Stimulated activated memory B cell treated with anti-CD40 and anti-IgM and Interleukin-4, amounts not matched to agents 10 μg/mL and 1 μg/mL and 100 μg/mL, for 72 hours (primary cell): ENCODE results near the gene PAQR3.
A peak's percentile ranks its signal among the peaks of the same experiment; 100 is the strongest.

ENCODE experiments used
- ATAC-seq: fragments of 150-1000 bp; cut with Tn5 transposase; 2 replicates; pipeline ENCODE4 v1.10.0; 2021
- H3K27ac Mint-ChIP-seq: one replicate; pipeline ENCODE4 v1.8.0; 2022; ENCODE audit warnings: mild to moderate bottlenecking, mixed read lengths
- H3K27me3 Mint-ChIP-seq: one replicate; pipeline ENCODE4 v1.8.0; 2022; ENCODE audit warnings: mixed read lengths
- H3K36me3 Mint-ChIP-seq: one replicate; pipeline ENCODE4 v1.8.0; 2022; ENCODE audit warnings: mixed read lengths
- H3K4me1 Mint-ChIP-seq: one replicate; pipeline ENCODE4 v1.8.0; 2022; ENCODE audit warnings: mixed read lengths
- H3K4me3 Mint-ChIP-seq: one replicate; pipeline ENCODE4 v1.8.0; 2022; ENCODE audit warnings: mild to moderate bottlenecking, moderate library complexity, mixed read lengths
- H3K9me3 Mint-ChIP-seq: one replicate; pipeline ENCODE4 v1.8.0; 2022; ENCODE audit warnings: mixed read lengths

PAQR3 gene

GRCh38 chr4:78938868-78939666 is at the start of gene PAQR3:
Gene PAQR3 (minus strand): TSS chr4:78939438. CDS start chr4:78939224, 214 bp downstream.
- ATAC-seq, result peak; percentile 99
- H3K4me1 Mint-ChIP-seq, result peaks cover 26% of the 10 kb centered on the region
- H3K36me3 Mint-ChIP-seq, result peaks cover 7% of the 10 kb centered on the region
- H3K9me3 Mint-ChIP-seq, result no peaks in the 10 kb centered on the region
- H3K27me3 Mint-ChIP-seq, result no peaks in the 10 kb centered on the region
- peak within 1 kb of the TSS; percentile 75 for H3K27ac Mint-ChIP-seq
- H3K4me3 Mint-ChIP-seq, result peak within 1 kb of the TSS; percentile 94

- no peak overlapping the region for H3K4me3 Mint-ChIP-seq
- H3K27me3 Mint-ChIP-seq, result peaks cover 28% of the 10 kb centered on the region
- ATAC-seq, result no peak
- no peaks in the 10 kb centered on the region for H3K36me3 Mint-ChIP-seq
- H3K9me3 Mint-ChIP-seq, result no peaks in the 10 kb centered on the region
- H3K27ac Mint-ChIP-seq, result no peak overlapping the region
- no peaks in the 10 kb centered on the region for H3K4me1 Mint-ChIP-seq
Observed at GRCh38 chr4:78987683-78988082, 48.4 kb upstream of the PAQR3 start.

DNA sequence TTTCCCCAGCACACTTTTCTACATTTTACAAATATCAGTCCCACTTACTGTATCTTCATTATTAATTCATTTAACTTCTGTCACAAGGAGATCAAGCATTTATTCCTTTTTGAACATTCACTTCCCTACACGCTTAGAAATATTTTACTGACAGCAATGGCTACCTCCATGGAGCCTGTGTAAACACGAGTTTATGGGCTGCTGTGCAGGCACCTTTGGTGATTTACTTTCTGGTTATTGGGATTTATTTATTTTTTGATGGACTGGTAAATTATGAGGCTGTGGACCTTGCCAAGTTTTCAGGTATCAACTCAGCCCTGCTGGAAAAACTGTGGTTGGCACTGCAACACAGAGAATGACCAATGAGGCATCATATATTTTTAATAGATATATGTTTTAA is 45.4 kb upstream of the PAQR3 start:
- Mint-ChIP-seq H3K4me3 (no peak overlapping the region), H3K27me3 (peaks cover 43% of the 10 kb centered on the region), H3K36me3 (no peaks in the 10 kb centered on the region), H3K9me3 (no peaks in the 10 kb centered on the region), H3K27ac (no peak overlapping the region), H3K4me1 (no peaks in the 10 kb centered on the region)
- ATAC-seq, result no peak

DNA sequence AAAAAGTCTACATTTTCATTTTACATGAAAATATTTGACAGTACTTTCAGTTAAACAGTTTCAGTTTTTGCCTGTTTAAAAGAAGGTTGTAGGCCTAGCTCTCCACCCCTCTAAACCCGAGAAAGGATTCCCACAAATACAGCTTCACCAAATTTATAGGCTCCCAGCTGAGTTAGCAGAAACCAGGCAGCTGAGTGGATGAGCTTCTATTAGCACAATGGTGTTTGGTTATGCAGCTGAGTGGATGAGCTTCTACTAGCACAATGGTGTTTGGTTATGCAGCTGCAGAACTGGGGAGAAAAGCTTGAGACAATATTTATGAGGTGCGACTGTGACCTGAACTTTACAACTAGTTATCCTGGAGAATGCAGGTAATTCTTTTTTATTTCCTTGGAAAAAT is 36.6 kb upstream of the PAQR3 start:
- no peak for ATAC-seq
- H3K4me1 Mint-ChIP-seq, result no peaks in the 10 kb centered on the region
- H3K36me3 Mint-ChIP-seq, result no peaks in the 10 kb centered on the region
- peaks cover 15% of the 10 kb centered on the region for H3K27me3 Mint-ChIP-seq
- no peak overlapping the region for H3K27ac Mint-ChIP-seq
- H3K4me3 Mint-ChIP-seq, result no peak overlapping the region
- no peaks in the 10 kb centered on the region for H3K9me3 Mint-ChIP-seq

- Mint-ChIP-seq H3K27ac (no peak overlapping the region), H3K4me3 (no peak overlapping the region), H3K36me3 (no peaks in the 10 kb centered on the region), H3K27me3 (peaks cover 6% of the 10 kb centered on the region), H3K9me3 (peaks cover 4% of the 10 kb centered on the region), H3K4me1 (no peaks in the 10 kb centered on the region)
- ATAC-seq, result peak; percentile 20
Observed at GRCh38 chr4:78971776-78972175, 32.5 kb upstream of the PAQR3 start.

GRCh38 chr4:78971326-78971725 is 32.1 kb upstream of the PAQR3 start:
- Mint-ChIP-seq H3K27me3 (peaks cover 6% of the 10 kb centered on the region), H3K36me3 (no peaks in the 10 kb centered on the region), H3K4me3 (no peak overlapping the region), H3K27ac (no peak overlapping the region), H3K4me1 (no peaks in the 10 kb centered on the region), H3K9me3 (peaks cover 4% of the 10 kb centered on the region)
- ATAC-seq, result no peak

DNA sequence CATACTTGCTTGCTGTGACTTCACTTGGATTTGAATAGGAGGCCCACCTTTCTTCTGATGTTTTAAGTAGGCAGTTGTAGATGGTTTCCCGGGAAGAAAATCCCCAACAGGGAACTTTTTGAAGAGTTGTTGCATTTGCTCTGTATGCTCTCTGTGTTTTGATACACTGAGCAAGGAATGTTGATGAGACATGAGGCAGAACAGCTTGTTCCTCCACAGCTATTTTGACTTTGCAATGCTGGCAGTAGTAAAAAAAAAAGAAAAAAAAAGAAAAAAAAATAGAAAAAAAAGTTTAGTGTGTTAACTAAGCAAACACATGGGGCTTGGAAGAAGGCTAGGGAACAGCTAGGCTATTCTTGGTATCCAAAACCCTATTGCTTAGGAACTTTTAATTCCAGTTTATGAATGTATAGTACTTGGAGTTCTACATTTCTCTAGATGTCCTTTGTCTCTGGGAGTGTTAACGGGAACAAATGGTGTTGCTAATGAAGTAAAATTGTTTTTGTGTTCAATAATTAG is 23.4 kb upstream of the PAQR3 start:
- Mint-ChIP-seq H3K27ac (no peak overlapping the region), H3K36me3 (no peaks in the 10 kb centered on the region), H3K4me3 (no peak overlapping the region), H3K27me3 (no peaks in the 10 kb centered on the region), H3K9me3 (peaks cover 4% of the 10 kb centered on the region), H3K4me1 (no peaks in the 10 kb centered on the region)
- no peak for ATAC-seq

- no peaks in the 10 kb centered on the region for H3K9me3 Mint-ChIP-seq
Observed at GRCh38 chr4:78960926-78961325, 21.7 kb upstream of the PAQR3 start.

DNA sequence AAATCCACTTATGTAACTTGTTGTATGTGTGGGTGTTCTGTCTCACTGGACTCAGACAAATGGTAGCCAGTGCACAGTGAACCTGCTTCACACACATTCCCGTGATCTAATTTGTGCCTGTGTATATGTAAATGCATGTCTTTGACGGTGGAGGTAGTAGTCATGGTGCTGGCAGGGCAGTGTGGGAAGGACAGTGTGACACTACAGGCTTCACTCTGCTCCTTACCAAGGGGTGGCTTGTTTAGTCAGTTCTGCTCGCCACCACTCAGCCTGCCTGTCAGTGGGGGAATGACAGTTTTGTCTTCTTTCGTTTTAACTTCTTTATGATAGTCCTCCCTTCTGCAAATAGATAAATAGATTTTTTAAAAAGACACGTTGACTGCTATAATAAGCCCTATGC is 17.7 kb upstream of the PAQR3 start:
- Mint-ChIP-seq H3K4me3 (no peak overlapping the region), H3K27me3 (peaks cover 18% of the 10 kb centered on the region), H3K36me3 (no peaks in the 10 kb centered on the region), H3K4me1 (no peaks in the 10 kb centered on the region), H3K27ac (no peak overlapping the region), H3K9me3 (no peaks in the 10 kb centered on the region)
- ATAC-seq, result no peak

More at GRCh38 chr4:78960926-78961325, 21.7 kb upstream of the PAQR3 start:
- Mint-ChIP-seq H3K27ac (no peak overlapping the region), H3K27me3 (peaks cover 9% of the 10 kb centered on the region), H3K4me1 (no peaks in the 10 kb centered on the region), H3K36me3 (no peaks in the 10 kb centered on the region), H3K4me3 (no peak overlapping the region)
- ATAC-seq, result no peak

- H3K4me3 Mint-ChIP-seq, result no peak overlapping the region
- H3K4me1 Mint-ChIP-seq, result no peaks in the 10 kb centered on the region
- ATAC-seq, result peak; percentile 41
- no peak overlapping the region for H3K27ac Mint-ChIP-seq
- peaks cover 34% of the 10 kb centered on the region for H3K27me3 Mint-ChIP-seq
- H3K9me3 Mint-ChIP-seq, result no peaks in the 10 kb centered on the region
- H3K36me3 Mint-ChIP-seq, result no peaks in the 10 kb centered on the region
Observed at GRCh38 chr4:78953769-78954666, 14.8 kb upstream of the PAQR3 start.

DNA sequence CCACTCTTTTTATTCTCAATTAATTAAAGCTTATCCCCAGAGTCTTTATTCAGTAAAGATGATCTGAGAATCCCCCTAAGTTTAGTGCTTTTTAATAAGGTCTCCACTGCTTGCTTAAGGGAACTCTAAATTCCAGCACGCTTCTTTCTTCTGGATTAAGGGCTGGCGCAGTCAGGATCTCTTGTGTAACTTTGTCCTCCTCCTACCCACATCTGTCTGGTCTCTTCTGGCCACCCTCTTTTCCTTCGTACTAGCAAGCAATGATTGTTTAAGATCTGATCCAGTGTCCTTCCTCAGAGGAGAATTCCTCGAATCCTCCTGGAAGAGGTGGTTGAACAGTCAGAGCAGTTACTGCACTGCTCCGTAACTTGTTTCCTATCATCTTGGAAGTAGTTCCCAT is 14.0 kb upstream of the PAQR3 start:
- H3K36me3 Mint-ChIP-seq, result no peaks in the 10 kb centered on the region
- peaks cover 37% of the 10 kb centered on the region for H3K27me3 Mint-ChIP-seq
- no peak overlapping the region for H3K27ac Mint-ChIP-seq
- ATAC-seq, result no peak
- no peaks in the 10 kb centered on the region for H3K9me3 Mint-ChIP-seq
- no peak overlapping the region for H3K4me3 Mint-ChIP-seq
- H3K4me1 Mint-ChIP-seq, result no peaks in the 10 kb centered on the region

- Mint-ChIP-seq H3K27ac (no peak overlapping the region), H3K27me3 (peaks cover 47% of the 10 kb centered on the region), H3K4me3 (no peak overlapping the region), H3K4me1 (no peaks in the 10 kb centered on the region), H3K9me3 (peaks cover 3% of the 10 kb centered on the region), H3K36me3 (no peaks in the 10 kb centered on the region)
- peak; percentile 67 for ATAC-seq
Observed at GRCh38 chr4:78951862-78952472, 12.7 kb upstream of the PAQR3 start.

DNA sequence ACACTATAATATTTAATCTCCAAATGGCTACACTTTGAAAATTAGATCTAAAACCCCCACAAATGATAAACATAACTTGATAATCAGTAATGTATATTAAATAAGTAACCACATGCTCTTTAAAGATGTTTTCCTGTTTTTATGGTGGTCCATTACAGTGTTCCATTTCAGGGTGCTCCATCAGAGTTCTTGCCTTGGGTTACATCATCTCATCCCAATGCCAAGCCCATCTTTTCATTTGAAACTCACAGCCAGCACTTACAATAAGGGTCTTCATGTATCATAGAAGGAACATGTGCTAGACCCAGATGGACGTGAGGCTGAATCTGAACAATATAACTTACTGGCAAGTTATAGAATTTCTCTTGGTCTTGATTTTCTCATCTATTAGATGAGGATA is 10.5 kb upstream of the PAQR3 start:
- no peak for ATAC-seq
- Mint-ChIP-seq H3K4me1 (no peaks in the 10 kb centered on the region), H3K27me3 (peaks cover 61% of the 10 kb centered on the region), H3K36me3 (no peaks in the 10 kb centered on the region), H3K27ac (no peak overlapping the region), H3K9me3 (peaks cover 3% of the 10 kb centered on the region), H3K4me3 (no peak overlapping the region)

GRCh38 chr4:78945651-78946179 is 6.5 kb upstream of the PAQR3 start:
- ATAC-seq, result no peak
- peaks cover 48% of the 10 kb centered on the region for H3K27me3 Mint-ChIP-seq

GRCh38 chr4:78944381-78944780 is 5.1 kb upstream of the PAQR3 start:
- Mint-ChIP-seq H3K36me3 (no peaks in the 10 kb centered on the region), H3K27me3 (peaks cover 43% of the 10 kb centered on the region), H3K4me1 (peaks cover 6% of the 10 kb centered on the region), H3K27ac (no peak overlapping the region), H3K4me3 (no peak overlapping the region), H3K9me3 (peaks cover 3% of the 10 kb centered on the region)
- ATAC-seq, result no peak

More at GRCh38 chr4:78945651-78946179, 6.5 kb upstream of the PAQR3 start:
- no peak overlapping the region for H3K4me3 Mint-ChIP-seq
- H3K36me3 Mint-ChIP-seq, result no peaks in the 10 kb centered on the region
- no peaks in the 10 kb centered on the region for H3K4me1 Mint-ChIP-seq
- H3K27ac Mint-ChIP-seq, result no peak overlapping the region
- H3K9me3 Mint-ChIP-seq, result peaks cover 3% of the 10 kb centered on the region
